Neural cell (in vitro differentiated cells): ENCODE results near the gene CASKIN2. TPM values are rescaled to one million over a fixed set of nuclear protein-coding genes. Genes with fewer than 3 reads are reported as not detected.

Source experiments
- H2AFZ ChIP-seq: fragments of 200-600, 300-800 bp; sonication (generic), shearing (Covaris generic); 2 replicates; pipeline ENCODE4 v1.6.0; 2014; ENCODE audit warnings: low read depth, mild to moderate bottlenecking, antibody characterized with exemption, low read length, moderate library complexity
- H3F3A ChIP-seq: fragments of 200-600 bp; shearing (Covaris generic); 2 replicates; pipeline ENCODE4 v1.6.1; 2016; ENCODE audit warnings: mild to moderate bottlenecking, moderate library complexity, mixed read lengths, antibody characterized with exemption, low read length; ENCODE audit not compliant: insufficient read depth, poor library complexity, severe bottlenecking
- H3K27ac ChIP-seq: fragments of 200-600, 300-800 bp; sonication (generic), shearing (Covaris generic); 2 replicates; pipeline ENCODE4 v1.5.1; 2014; ENCODE audit warnings: mild to moderate bottlenecking, low read length, moderate library complexity
- H3K27me3 ChIP-seq: fragments of 300-800, 200-600 bp; sonication (generic), shearing (Covaris generic); 2 replicates; pipeline ENCODE4 v1.6.0; 2014; ENCODE audit warnings: mild to moderate bottlenecking, low read depth, low read length, moderate library complexity; ENCODE audit not compliant: insufficient read depth
- H3K36me3 ChIP-seq: fragments of 300-800, 200-600 bp; sonication (generic), shearing (Covaris generic); 2 replicates; pipeline ENCODE4 v1.5.1; 2014; ENCODE audit warnings: mild to moderate bottlenecking, antibody characterized with exemption, low read length, moderate library complexity; ENCODE audit not compliant: insufficient read depth
- H3K4me2 ChIP-seq: fragments of 300-800, 200-600 bp; sonication (generic), shearing (Covaris generic); 2 replicates; pipeline ENCODE4 v1.6.0; 2014; ENCODE audit warnings: mild to moderate bottlenecking, low read length
- H3K4me3 ChIP-seq: fragments of 300-800, 200-600 bp; sonication (generic), shearing (Covaris generic); 2 replicates; pipeline ENCODE4 v1.5.1; 2014; ENCODE audit warnings: mild to moderate bottlenecking, low read length, moderate library complexity
- H3K79me2 ChIP-seq: fragments of 200-600 bp; shearing (Covaris generic); replicated peaks from 2 replicates; pipeline ENCODE4 v1.6.0; 2014; ENCODE audit warnings: mild to moderate bottlenecking, low read length, moderate library complexity; ENCODE audit not compliant: insufficient read depth
- H3K9ac ChIP-seq: fragments of 300-800, 200-600 bp; sonication (generic), shearing (Covaris generic); 2 replicates; pipeline ENCODE4 v1.6.1; 2016; ENCODE audit warnings: mild to moderate bottlenecking, low read length, mixed read lengths
- H3K9me2 ChIP-seq: fragments of 200-600 bp; shearing (Covaris generic); 2 replicates; pipeline ENCODE4 v1.6.1; 2016; ENCODE audit warnings: mild to moderate bottlenecking, low read length, mixed read lengths; ENCODE audit not compliant: insufficient read depth
- H3K9me3 ChIP-seq: fragments of 200-600, 300-800 bp; sonication (generic), shearing (Covaris generic); 2 replicates; pipeline ENCODE4 v1.6.1; 2016; ENCODE audit warnings: mild to moderate bottlenecking, mixed run types, low read length, moderate library complexity, mixed read lengths
- H4K20me1 ChIP-seq: fragments of 200-600 bp; shearing (Covaris generic); 2 replicates; pipeline ENCODE4 v1.6.1; 2016; ENCODE audit warnings: mild to moderate bottlenecking, mixed run types; ENCODE audit not compliant: insufficient read depth
- EP300 ChIP-seq: fragments of 450-650 bp; conservative IDR thresholded peaks from 2 replicates; pipeline ENCODE4 v1.6.1; 2014; ENCODE audit warnings: antibody characterized with exemption, mild to moderate bottlenecking, moderate library complexity; ENCODE audit not compliant: poor library complexity, severe bottlenecking
- EZH2 ChIP-seq: fragments of 200-600, 300-800 bp; shearing (Covaris generic), sonication (generic); IDR thresholded peaks from 2 replicates; pipeline ENCODE4 v1.6.1; 2014; ENCODE audit warnings: antibody characterized with exemption, low read length, borderline replicate concordance, mild to moderate bottlenecking; ENCODE audit not compliant: insufficient read depth, poor library complexity, severe bottlenecking
- MXI1 ChIP-seq: fragments of 450-650 bp; conservative IDR thresholded peaks from 2 replicates; pipeline ENCODE4 v1.6.1; 2014; ENCODE audit warnings: antibody characterized with exemption, mild to moderate bottlenecking; ENCODE audit not compliant: poor library complexity, severe bottlenecking
- POLR2AphosphoS5 ChIP-seq: IDR thresholded peaks from 2 replicates; pipeline ENCODE4 v1.6.1; 2012
- RAD21 ChIP-seq: fragments of 450-650 bp; conservative IDR thresholded peaks from 2 replicates; pipeline ENCODE4 v1.6.1; 2014; ENCODE audit warnings: antibody characterized with exemption, mild to moderate bottlenecking, moderate library complexity
- SMC3 ChIP-seq: fragments of 450-650 bp; conservative IDR thresholded peaks from 2 replicates; pipeline ENCODE4 v1.6.1; 2014; ENCODE audit warnings: antibody characterized with exemption, mild to moderate bottlenecking, moderate library complexity; ENCODE audit not compliant: poor library complexity
- TAF1 ChIP-seq: IDR thresholded peaks from 2 replicates; pipeline ENCODE4 v1.6.1; 2012; ENCODE audit warnings: low read depth
- polyA plus RNA-seq: library from polyadenylated mRNA; depleted of rRNA; stranded (reverse); fragments of >200 nt; gene quantifications from 2 replicates; pipeline ENCODE4 v1.2.3, GENCODE V29; 2014
- TF ChIP-seq, protein P1 (sequence below): fragments of 450-650 bp; IDR thresholded peaks from 2 replicates; pipeline ENCODE4 v1.5.1; 2014; ENCODE audit warnings: antibody characterized with exemption, mild to moderate bottlenecking, moderate library complexity; ENCODE audit not compliant: poor library complexity, severe bottlenecking
- TF ChIP-seq, protein P2 (sequence below): IDR thresholded peaks from 2 replicates; pipeline ENCODE4 v1.6.1; 2012; ENCODE audit warnings: borderline replicate concordance

Gene CASKIN2
- polyA plus RNA-seq, 1 donor from 2014 or later, result 2.8 TPM

DNA sequence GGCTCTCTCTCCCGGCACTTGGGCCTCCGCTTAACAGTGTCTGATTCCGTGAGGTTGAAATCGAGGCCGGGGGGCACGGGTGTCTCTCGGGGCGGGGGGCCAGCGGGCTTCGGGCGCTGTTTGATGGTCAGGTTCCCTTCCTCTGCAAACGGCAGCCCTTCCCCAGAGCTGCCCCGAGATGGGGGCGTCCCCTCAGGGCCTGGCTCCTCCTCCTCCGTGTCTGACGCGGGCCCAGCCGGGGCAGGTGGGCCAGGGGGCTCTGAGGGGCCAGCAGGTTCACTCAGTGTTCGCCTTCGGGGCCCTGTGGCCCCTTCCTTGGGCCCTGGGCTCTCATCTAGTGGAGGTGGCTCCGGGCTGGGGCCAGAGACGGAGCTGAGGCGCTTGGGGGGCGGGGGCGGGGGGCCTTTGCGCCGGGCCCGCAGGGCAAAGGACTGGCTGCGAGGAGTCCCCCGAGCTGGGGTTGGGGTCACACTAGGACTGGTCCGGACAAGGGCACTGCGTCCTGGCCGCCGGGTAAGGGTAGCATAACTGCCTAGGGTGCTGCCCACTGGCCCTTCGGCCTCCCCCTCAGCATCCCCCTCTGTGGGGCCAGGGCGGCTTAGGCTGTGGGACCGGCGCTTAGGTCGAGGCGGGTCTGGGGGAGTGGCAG is 13.1 kb downstream of the CASKIN2 start:
- Histone ChIP-seq H3K4me2 (no peak overlapping the region), H3K27me3 (no peaks in the 10 kb centered on the region), H3K79me2 (no peaks in the 10 kb centered on the region), H3K9me3 (no peaks in the 10 kb centered on the region), H4K20me1 (no peaks in the 10 kb centered on the region), H3K36me3 (no peaks in the 10 kb centered on the region), H2AFZ (no peak overlapping the region), H3K4me3 (no peak overlapping the region), H3F3A (no peaks in the 10 kb centered on the region), H3K9me2 (no peaks in the 10 kb centered on the region), H3K27ac (no peak overlapping the region), H3K9ac (no peak overlapping the region)
- no peak for TF ChIP-seq SMC3
- TF ChIP-seq, protein P1, sequence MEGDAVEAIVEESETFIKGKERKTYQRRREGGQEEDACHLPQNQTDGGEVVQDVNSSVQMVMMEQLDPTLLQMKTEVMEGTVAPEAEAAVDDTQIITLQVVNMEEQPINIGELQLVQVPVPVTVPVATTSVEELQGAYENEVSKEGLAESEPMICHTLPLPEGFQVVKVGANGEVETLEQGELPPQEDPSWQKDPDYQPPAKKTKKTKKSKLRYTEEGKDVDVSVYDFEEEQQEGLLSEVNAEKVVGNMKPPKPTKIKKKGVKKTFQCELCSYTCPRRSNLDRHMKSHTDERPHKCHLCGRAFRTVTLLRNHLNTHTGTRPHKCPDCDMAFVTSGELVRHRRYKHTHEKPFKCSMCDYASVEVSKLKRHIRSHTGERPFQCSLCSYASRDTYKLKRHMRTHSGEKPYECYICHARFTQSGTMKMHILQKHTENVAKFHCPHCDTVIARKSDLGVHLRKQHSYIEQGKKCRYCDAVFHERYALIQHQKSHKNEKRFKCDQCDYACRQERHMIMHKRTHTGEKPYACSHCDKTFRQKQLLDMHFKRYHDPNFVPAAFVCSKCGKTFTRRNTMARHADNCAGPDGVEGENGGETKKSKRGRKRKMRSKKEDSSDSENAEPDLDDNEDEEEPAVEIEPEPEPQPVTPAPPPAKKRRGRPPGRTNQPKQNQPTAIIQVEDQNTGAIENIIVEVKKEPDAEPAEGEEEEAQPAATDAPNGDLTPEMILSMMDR, result no peak
- no peak for TF ChIP-seq EP300
- no peak for TF ChIP-seq TAF1
- no peak for TF ChIP-seq EZH2
- TF ChIP-seq, protein P2, sequence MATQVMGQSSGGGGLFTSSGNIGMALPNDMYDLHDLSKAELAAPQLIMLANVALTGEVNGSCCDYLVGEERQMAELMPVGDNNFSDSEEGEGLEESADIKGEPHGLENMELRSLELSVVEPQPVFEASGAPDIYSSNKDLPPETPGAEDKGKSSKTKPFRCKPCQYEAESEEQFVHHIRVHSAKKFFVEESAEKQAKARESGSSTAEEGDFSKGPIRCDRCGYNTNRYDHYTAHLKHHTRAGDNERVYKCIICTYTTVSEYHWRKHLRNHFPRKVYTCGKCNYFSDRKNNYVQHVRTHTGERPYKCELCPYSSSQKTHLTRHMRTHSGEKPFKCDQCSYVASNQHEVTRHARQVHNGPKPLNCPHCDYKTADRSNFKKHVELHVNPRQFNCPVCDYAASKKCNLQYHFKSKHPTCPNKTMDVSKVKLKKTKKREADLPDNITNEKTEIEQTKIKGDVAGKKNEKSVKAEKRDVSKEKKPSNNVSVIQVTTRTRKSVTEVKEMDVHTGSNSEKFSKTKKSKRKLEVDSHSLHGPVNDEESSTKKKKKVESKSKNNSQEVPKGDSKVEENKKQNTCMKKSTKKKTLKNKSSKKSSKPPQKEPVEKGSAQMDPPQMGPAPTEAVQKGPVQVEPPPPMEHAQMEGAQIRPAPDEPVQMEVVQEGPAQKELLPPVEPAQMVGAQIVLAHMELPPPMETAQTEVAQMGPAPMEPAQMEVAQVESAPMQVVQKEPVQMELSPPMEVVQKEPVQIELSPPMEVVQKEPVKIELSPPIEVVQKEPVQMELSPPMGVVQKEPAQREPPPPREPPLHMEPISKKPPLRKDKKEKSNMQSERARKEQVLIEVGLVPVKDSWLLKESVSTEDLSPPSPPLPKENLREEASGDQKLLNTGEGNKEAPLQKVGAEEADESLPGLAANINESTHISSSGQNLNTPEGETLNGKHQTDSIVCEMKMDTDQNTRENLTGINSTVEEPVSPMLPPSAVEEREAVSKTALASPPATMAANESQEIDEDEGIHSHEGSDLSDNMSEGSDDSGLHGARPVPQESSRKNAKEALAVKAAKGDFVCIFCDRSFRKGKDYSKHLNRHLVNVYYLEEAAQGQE, result no peak
- TF ChIP-seq MXI1, result no peak
- TF ChIP-seq RAD21, result no peak
- no peak for TF ChIP-seq POLR2AphosphoS5

DNA sequence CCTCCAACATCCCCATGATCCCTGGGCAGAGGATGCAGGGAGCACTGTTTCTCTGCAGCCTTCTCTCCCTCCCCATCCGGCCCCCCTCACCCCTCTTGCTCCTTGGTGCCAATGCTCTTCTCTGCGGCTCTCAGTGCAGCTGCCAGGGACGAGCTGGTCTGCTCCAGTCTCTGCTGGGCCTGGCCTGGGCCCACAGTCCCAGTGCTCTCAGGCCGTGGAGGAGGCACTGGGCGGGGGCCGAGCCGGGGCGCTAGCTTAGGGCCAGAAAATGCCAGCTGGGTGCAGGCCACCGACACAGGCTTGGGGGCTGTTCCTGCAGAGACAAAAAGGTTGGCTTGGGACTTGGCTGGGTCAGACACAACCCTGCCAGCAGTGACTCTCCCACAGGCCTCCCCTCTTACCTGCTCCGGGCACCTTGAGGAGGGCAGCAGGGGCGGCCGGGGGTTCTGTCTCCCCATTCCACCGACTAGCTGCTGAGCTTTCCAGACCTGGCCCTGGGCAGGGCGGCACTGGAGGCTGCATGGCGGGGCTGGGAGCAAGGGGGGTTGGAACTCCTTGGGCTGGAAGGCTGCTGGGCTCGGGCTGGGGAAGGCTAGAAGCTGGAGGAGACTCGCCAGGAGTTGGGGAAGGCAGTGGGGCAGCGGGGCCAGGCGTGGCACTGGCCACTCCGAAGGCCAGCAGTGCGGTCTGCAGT is 13.8 kb downstream of the CASKIN2 start:
- Histone ChIP-seq H3K36me3 (no peaks in the 10 kb centered on the region), H3K9me2 (no peaks in the 10 kb centered on the region), H2AFZ (no peak overlapping the region), H3K9me3 (no peaks in the 10 kb centered on the region), H3K27me3 (no peaks in the 10 kb centered on the region), H3K4me3 (no peak overlapping the region), H3F3A (no peaks in the 10 kb centered on the region), H3K27ac (no peak overlapping the region), H3K79me2 (no peaks in the 10 kb centered on the region), H4K20me1 (no peaks in the 10 kb centered on the region), H3K9ac (no peak overlapping the region), H3K4me2 (no peak overlapping the region)
- no peak for TF ChIP-seq RAD21
- TF ChIP-seq MXI1, result no peak
- TF ChIP-seq EZH2, result no peak
- TF ChIP-seq SMC3, result no peak
- no peak for TF ChIP-seq EP300
- TF ChIP-seq, protein P2, result no peak
- TF ChIP-seq, protein P1, result no peak
- no peak for TF ChIP-seq TAF1
- no peak for TF ChIP-seq POLR2AphosphoS5
